GM19193 (cell line): ENCODE data around the gene CDH23.

ENCODE experiments used
- POLR2A ChIP-seq: IDR thresholded peaks from 4 replicates; pipeline ENCODE4 v1.6.1; 2011; ENCODE audit not compliant: insufficient read depth, insufficient read length; ENCODE audit errors: extremely low read depth

The CDH23 gene

DNA sequence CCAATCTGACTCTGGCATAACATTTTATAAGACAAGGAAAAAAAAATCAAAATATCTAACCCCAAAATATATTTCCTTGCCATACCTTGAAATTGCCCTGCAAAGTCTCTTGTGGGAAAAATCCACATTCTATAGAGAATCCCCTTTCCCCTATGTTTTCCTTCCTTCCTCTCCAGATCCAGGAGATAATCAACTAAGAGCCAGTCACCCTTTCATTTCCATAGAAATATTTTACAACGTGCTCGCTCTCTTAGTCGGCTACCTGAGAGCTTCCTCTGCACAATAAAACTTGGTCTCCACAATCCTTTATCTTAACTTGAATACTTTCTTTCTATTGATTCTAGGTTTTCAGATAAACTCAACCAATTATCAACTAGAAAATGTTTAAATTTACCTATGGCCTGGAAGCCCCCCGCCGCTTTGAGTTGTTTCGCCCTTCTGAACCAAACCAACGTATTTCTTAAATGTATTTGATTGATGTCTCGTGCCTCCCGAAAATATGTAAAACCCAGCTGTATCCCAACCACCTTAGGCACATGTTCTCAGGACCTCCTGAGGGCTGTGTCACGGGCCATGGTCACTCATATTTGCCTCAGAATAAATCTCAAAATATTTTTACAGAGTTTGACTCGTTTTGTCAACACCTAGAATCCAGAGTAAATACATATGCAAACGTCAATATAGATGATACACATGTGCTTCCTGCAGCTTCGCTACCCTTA is 453.5 kb downstream of the CDH23 start:
- TF ChIP-seq POLR2A, result no peak

DNA sequence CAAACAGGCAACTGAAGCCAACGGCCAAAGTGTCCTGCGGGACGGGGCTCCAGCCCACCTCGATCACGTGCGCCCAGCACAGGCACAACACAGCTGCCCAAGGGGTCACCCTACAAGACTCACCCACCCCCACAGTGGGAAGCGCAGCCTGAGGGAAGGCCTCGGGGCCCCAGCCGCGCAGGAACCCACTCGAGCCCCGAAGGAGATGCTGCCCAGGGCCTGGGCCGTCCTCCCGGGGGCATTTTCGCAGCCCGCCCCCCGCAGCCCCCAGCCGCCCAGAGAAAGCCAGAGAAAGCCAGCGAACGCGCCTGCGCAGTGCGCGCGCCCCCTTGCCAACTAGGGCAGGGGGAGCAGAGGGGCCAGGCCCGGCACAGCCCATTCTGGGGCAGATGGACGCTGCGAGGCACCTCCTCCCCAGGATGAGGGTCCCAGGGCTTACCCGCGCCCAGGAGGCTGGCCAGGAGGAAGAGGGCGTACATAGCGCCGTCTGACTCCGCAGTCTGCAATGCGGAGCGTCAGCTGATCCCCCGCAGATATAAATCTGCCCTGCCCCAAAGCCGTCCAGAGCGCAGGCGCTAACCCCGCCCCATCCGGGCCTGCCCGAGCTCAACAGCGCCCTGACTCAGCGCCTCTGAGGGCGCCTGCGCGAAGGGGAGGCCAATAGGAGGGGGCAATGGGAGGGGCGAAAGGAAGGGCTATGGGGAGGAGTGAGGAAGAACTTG is 454.2 kb downstream of the CDH23 start, which contains the start of gene PSAP:
Gene PSAP (minus strand): TSS at position 509 of the 722 bp plus-strand sequence. CDS start 30 bp downstream, at position 479.
- peak; percentile 99 for TF ChIP-seq POLR2A

DNA sequence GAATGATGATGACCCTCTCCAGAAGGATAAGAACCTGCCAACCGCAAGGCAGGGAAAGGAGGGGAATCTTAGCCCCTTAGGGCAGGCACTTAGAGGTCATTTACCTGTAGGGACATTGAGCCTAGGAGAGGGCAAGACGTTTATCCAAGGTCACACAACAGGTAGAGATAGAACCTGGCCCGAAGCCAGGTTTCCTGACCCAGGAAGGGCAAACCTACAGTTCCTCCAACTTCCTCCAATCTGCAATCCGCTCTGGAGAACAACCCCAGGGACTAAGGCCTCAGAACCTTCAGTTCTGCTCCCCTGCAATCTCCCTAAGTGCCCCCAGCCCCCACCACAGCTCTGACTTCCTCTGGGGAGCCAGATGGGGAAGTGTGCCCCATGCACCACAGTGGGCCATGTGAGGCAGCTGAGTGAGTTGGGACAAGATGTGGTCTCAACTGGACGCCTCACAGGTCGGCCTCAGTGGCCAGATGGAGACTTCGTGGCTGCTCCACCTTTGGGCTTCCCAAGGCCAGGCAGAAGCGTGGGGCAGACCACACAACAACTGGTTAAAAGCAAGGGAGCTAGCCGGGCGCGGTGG is 455.7 kb downstream of the CDH23 start:
- no peak for TF ChIP-seq POLR2A

DNA sequence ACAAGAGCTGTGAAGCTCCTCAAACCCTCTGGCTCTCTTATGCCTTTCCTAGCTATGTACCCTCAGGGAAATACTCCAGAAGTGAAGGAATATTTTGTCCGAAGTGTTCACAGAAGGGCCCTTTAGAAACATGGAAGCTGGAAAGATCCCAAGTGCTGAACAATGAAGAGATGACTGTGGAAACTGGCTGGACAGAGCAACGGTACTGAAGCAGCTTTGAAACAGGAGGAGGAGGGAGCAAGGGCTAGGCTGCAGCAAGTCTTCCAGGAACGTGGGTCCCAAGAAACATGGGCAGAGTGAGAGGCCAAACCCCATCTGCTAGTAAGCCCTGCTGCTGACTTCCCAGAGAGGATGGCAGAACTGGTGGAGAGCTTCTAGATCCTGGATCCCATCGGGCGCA is 457.3 kb downstream of the CDH23 start:
- no peak for TF ChIP-seq POLR2A

DNA sequence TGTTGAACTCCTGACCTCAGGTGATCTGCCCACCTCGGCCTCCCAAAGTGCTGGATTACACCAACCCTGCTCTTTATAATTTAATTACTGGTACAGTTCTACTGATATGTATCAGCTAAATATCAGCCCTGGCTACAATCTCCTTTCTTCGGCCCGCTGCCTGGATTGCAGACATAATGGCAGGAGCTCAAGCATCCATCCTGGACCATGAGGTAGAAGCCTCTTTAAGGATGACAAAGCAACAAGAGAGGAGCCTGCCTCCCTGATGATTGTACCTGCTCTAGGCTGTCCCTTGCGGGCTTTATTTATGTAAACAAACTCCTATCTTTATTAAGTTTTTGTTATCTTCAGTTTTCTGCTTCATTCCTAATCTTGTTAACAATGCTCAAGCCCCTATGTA is 459.9 kb downstream of the CDH23 start:
- TF ChIP-seq POLR2A, result no peak

DNA sequence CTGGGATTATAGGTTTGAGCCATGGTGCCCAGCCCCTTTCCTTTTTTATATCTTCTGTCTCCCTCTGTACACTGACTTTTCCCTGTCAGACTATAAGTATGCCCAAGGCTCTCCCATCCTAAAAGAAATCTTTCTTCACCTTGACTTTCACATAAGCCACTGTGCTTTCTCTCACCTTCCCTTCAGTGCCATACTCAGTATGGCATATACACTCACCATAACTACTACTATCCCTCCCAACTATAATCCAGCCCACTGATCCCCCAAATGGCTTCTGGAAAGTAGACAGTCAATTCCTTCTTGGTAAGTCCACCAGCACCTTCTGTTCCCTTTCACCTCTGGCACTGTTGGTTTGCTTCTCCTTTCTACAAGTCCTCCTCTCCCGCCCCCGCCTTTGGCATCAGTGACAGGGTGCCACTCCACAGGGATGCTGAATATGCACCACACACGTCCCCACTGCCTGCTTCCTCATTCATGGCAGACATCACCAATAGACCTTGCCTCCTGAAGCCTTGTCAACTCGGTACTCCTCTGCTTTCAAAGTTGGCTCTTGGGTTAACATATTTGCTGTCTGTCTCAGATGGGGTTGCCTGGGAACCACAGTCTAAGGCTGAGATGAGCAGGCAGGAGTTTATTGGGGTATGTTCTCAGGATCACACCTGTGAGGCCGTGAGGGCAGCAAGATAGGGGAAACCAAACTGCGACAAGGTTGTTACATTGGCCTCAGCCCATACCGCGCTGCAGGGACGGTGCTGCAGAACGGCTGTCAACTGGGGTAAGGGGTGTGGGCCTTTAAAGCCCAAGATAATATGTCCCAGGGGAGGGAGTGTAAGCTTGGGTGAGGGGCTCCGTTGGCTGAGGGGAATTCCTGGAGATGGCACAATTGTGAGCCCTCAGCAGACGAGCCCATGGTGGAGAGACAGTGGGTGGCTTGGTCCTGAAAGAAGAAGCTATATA is 461.5 kb downstream of the CDH23 start:
- TF ChIP-seq POLR2A, result no peak

DNA sequence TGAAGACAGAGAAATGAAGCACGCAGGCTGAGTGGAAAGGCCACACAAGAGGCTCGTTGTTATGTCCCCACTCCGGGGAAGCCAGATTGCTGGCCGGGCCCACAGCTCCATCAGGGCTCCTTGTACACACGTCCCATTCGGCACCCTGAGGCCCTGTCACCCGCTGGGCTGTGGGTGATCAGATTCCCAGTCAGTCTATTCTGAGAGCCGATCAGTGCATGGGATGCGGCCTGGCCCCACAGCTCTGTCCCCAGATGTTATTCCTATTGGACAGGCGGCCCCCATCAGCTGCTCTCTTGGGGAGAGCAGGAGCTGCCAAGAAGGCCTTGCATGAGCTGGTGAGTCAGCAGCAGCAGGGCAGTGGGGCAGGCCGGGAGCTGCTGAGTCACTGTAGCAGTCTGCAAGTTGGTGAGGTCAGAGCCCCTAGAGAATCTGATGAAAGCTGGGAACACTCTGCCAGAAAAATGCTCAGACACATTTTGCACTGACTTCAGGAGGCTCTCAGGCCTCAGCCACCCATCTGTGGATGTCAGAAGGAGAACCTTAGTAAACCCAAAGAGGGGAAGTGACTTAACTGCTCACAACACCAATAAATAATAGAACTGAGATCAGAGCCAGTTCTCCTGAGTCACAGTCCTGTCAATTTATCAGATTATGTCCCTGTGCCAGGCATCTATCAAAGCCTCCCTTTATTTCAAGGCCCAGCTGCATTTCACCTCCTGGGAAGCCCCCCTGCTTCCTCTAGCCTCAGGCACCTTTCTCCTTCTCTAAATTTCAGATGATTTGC is 463.7 kb downstream of the CDH23 start:
- no peak for TF ChIP-seq POLR2A

DNA sequence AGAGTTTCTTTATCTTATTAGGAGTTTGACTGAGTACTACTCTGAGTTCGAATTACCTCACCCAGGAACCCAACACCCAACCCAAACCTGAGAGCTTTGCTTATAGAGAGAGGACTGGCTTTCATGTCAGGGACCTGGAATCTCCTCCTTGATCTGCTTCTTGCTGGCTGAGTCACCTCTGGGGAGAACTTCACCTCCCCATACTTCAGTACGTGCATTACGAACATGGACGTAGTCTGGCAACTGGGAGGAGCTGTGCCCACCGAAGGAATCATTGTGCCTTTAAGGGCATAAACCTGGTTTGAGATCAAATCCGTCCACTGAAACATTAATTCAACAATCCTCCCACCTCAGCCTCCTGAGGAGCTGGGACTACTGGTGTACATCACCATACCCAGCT is 466.5 kb downstream of the CDH23 start:
- TF ChIP-seq POLR2A, result no peak

DNA sequence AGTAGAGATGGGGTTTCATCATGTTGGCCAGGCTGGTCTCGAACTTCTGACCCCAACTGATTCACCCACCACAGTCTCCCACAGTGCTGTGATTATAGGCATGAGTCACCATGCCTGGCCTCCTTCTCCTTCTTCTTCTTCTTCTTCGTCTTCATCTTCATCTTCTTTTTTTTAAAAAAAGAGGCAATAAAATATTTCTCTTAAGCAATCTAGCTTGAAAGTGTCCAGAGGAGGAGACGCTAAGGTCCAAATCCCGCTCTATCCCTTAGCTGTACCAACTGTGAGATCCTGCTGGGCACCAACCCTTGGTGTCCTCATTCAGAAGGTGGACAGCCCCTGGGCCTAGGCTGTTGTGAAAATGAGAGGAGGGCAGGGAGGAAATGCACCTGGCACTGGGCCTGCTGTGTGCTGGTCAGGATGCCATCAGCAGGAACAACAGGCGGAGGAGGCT is 468.2 kb downstream of the CDH23 start:
- no peak for TF ChIP-seq POLR2A
